Measurements from ENCODE around the gene KRTAP25-1. TPM values are rescaled to one million over a fixed set of nuclear protein-coding genes. Genes with fewer than 3 reads are reported as not detected.

Gene KRTAP25-1
- total RNA-seq, 6 experiments from 2014 or later: not detected

- H3K27me3 Mint-ChIP-seq (ENCODE audit: insufficient read depth): no peaks in the 10 kb centered on the region
- H3K4me1 Mint-ChIP-seq (ENCODE audit: low read depth): no peaks in the 10 kb centered on the region
- H3K4me3 Mint-ChIP-seq: no peak overlapping the region
- TF ChIP-seq, protein P1, sequence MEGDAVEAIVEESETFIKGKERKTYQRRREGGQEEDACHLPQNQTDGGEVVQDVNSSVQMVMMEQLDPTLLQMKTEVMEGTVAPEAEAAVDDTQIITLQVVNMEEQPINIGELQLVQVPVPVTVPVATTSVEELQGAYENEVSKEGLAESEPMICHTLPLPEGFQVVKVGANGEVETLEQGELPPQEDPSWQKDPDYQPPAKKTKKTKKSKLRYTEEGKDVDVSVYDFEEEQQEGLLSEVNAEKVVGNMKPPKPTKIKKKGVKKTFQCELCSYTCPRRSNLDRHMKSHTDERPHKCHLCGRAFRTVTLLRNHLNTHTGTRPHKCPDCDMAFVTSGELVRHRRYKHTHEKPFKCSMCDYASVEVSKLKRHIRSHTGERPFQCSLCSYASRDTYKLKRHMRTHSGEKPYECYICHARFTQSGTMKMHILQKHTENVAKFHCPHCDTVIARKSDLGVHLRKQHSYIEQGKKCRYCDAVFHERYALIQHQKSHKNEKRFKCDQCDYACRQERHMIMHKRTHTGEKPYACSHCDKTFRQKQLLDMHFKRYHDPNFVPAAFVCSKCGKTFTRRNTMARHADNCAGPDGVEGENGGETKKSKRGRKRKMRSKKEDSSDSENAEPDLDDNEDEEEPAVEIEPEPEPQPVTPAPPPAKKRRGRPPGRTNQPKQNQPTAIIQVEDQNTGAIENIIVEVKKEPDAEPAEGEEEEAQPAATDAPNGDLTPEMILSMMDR (IDR thresholded peaks at IDR 0.05): no peak
- H3K27ac Mint-ChIP-seq: no peak overlapping the region
- DNase-seq: no peak
- peaks cover 42% of the 10 kb centered on the region for H3K9me3 Mint-ChIP-seq
- H3K36me3 Mint-ChIP-seq (ENCODE audit: low read depth): no peaks in the 10 kb centered on the region
Measured at GRCh38 chr21:30333736-30334135, 44.4 kb upstream of the KRTAP25-1 start.

DNA sequence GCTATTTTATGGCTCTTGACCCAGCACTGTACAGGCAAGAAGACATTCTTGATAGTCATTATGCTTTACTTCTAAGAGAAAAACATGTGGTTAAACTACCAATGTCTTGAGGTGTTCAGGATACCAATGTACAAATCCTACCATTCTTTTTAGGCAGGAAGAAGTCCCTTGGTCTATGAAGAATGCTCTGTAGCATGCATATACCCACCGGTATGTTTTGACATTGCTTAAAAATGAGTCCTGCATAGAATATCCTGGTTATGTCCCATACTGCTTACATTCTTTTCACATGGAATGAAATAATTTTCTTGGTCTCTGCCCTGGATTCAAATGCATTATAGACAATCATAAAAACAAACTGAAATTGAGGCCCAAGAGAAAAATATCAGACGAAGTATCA is 43.4 kb upstream of the KRTAP25-1 start:
- no peaks in the 10 kb centered on the region for H3K4me1 Mint-ChIP-seq (ENCODE audit: low read depth)

DNA sequence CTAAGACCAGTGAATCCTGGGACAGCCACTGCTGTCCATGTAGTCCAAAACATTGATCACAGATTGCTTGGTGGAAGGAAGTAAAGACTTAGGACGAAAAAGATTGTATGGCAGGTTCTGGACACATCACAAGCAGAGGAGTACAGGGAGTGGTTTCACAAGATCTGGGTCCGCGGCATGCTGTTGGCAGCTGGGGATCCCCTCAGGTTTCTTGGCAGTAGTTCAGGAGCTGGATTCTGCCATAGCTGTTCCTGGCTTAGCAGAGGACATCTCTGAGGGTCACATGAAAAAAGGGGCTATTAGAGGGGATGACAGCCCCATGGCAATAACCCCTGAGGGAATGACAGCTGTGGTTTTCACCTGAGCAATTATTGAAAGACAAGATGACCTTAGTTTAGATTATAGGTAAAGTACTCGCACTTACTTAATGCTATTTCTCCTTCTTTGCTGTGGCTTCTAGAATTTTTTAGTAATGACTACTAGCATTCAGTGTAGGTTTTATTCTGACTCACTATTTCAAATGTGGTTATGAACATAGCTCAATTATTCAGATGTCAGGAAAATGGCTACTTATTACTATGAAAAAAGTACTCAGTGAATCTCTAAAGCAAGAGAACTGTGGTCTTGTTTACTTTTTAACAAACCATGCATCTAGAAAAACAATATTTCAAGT is 40.0 kb upstream of the KRTAP25-1 start:
- no peak overlapping the region for H3K27ac Mint-ChIP-seq
- H3K9me3 Mint-ChIP-seq: peaks cover 39% of the 10 kb centered on the region
- TF ChIP-seq, protein P1 (IDR thresholded peaks at IDR 0.05): no peak
- peaks cover 4% of the 10 kb centered on the region; the same call in 1 of the 2 replicates for H3K36me3 Mint-ChIP-seq (ENCODE audit: low read depth)
- DNase-seq: no peak
- H3K4me3 Mint-ChIP-seq: no peak overlapping the region
- H3K27me3 Mint-ChIP-seq (ENCODE audit: insufficient read depth): no peaks in the 10 kb centered on the region
- H3K4me1 Mint-ChIP-seq (ENCODE audit: low read depth): no peaks in the 10 kb centered on the region

More for the DNA sequence above, 43.4 kb upstream of the KRTAP25-1 start:
- TF ChIP-seq, protein P1 (IDR thresholded peaks at IDR 0.05): no peak
- Mint-ChIP-seq H3K4me3 (no peak overlapping the region), H3K36me3 (ENCODE audit: low read depth) (no peaks in the 10 kb centered on the region), H3K27ac (no peak overlapping the region), H3K27me3 (ENCODE audit: insufficient read depth) (no peaks in the 10 kb centered on the region), H3K9me3 (peaks cover 36% of the 10 kb centered on the region)
- no peak for DNase-seq

DNA sequence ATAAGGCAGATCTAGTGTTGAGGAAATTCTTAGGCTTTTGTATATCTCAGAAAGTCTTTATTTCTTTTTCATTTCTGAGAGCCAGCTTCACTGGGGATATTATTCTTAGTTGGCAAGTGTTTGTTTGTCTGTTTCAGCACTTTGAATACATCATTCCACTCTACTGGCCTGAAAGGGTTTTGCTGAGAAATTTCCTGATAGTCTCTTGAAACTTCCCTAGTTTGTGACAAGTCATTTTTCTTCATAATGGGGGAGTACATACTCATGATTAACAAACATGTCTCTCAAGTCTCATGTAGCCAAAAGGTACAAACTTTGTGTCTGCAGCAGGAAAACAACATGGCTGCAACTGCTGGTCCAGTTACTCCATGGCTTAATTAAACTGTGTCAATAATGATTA is 37.1 kb upstream of the KRTAP25-1 start:
- Mint-ChIP-seq H3K36me3 (ENCODE audit: low read depth) (peaks cover 5% of the 10 kb centered on the region; the same call in 1 of the 2 replicates), H3K27ac (no peak overlapping the region), H3K4me1 (ENCODE audit: low read depth) (no peaks in the 10 kb centered on the region), H3K4me3 (no peak overlapping the region), H3K27me3 (ENCODE audit: insufficient read depth) (no peaks in the 10 kb centered on the region), H3K9me3 (peaks cover 46% of the 10 kb centered on the region)
- no peak for DNase-seq
- TF ChIP-seq, protein P1 (IDR thresholded peaks at IDR 0.05): no peak

DNA sequence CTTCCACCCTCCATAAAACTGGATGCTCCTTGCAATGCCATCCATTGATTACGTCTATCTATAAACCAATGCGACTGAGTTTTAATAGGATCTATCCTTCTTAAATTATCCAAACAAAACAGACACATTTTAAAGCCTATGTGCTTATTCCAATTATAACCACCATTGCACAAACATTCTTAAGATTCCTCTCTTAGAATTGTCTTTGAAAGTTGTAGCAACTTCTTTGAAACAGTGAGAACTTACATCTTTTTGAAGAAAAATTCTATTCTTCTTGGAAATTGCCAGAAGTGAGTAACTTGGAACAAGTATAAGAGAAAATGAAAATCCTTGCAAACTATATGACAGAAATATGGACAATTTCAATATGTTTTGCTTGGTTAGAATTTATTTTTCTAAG is 30.9 kb upstream of the KRTAP25-1 start, which contains the start of gene KRTAP26-1:
Gene KRTAP26-1 (minus strand): TSS at position 101 of the 400 bp plus-strand sequence. CDS start 280 bp downstream, outside the sequence.
- Mint-ChIP-seq H3K36me3 (ENCODE audit: low read depth) (peaks cover 5% of the 10 kb centered on the region; the same call in 1 of the 2 replicates), H3K4me3 (no peak within 1 kb of the TSS), H3K4me1 (ENCODE audit: low read depth) (no peaks in the 10 kb centered on the region), H3K9me3 (peaks cover 49% of the 10 kb centered on the region), H3K27ac (no peak within 1 kb of the TSS), H3K27me3 (ENCODE audit: insufficient read depth) (no peaks in the 10 kb centered on the region)
- TF ChIP-seq, protein P1 (IDR thresholded peaks at IDR 0.05): no peak
- DNase-seq: no peak

Data from HFFc6 (cell line).